Pancreas (tissue), 10 donors: ENCODE data around the gene TBC1D30. TPM values are rescaled to one million over a fixed set of nuclear protein-coding genes. Genes with fewer than 3 reads are reported as not detected.
"Not testable (repeated sequence)": the region's sequence is repeated elsewhere in the genome, so short reads cannot be mapped to it uniquely, and the experiment has no call there.

Source experiments
- ATAC-seq, 4 donors: fragments of 200-7000 bp; cut with Tn5 transposase; one replicate each; pipeline versions ENCODE4 v1.8.0 to v1.9.1; 2020; ENCODE audit warnings: mild to moderate bottlenecking in 4 of 4, moderate library complexity in 4 of 4
- DNase-seq, 6 donors: peaks; one replicate each; pipeline ENCODE4 v3.0.0-alpha.2; 2020
- FAIRE-seq: peaks from 2 replicates; lab custom pipeline; 2012; peaks lifted over from hg19 to GRCh38; lab: Jason Lieb, UNC
- H3K27ac ChIP-seq, 4 donors: fragments of 200-600 bp; sonication (generic); 1 replicate in 3 of 4; 2 replicates in 1 of 4; pipeline versions ENCODE4 v1.5.0 to v1.8.0; 2020
- H3K27me3 ChIP-seq, 4 donors: fragments of 200-600 bp; one replicate each; pipeline ENCODE4 v1.8.0; 2021
- H3K36me3 ChIP-seq, 3 donors: fragments of 200-600 bp; sonication (generic) in 1 of 3; one replicate each; pipeline versions ENCODE4 v1.5.0 to v1.8.0; 2020 to 2021
- H3K4me1 ChIP-seq, 3 donors: fragments of 200-600 bp; one replicate each; pipeline ENCODE4 v1.8.0; 2021
- H3K4me3 ChIP-seq, 4 donors: fragments of 200-600 bp; sonication (generic) in 2 of 4; one replicate each; pipeline versions ENCODE4 v1.5.0 to v1.8.0; 2020 to 2021
- H3K9me3 ChIP-seq, 4 donors: fragments of 200-600 bp; one replicate each; pipeline ENCODE4 v1.8.0; 2021
- CTCF ChIP-seq, 4 donors: fragments of 200-600 bp; sonication (generic) in 3 of 4; IDR thresholded peaks; one replicate each; pipeline versions ENCODE4 v1.5.0 to v1.8.0; 2021; ENCODE audit warnings: antibody characterized with exemption in 4 of 4
- WGBS, 2 donors: extraction: QIAGEN DNeasy Blood & Tissue Kit; methylation state at CpG; one replicate each; pipeline ENCODE4 v1.1.7; 2013; 5-methylcytosine and 5-hydroxymethylcytosine counted together
- intact Hi-C, 3 donors: fragments of 100-400 bp; cut with DNase I; formaldehyde crosslinking; loops; one replicate each; pipeline versions ENCODE4 v1.11.1 to v1.14.2; 2022
- polyA plus RNA-seq, 2 donors: library from polyadenylated mRNA; stranded (reverse); fragments of 200-250 nt; gene quantifications; one replicate each; pipeline ENCODE4 v1.2.3, GENCODE V29; 2013
- total RNA-seq, 6 donors: library from RNA; stranded (reverse); fragmentation: NEBNext Ultra II Directional in 4 of 6; extraction: Animal tissue kit (Norgen Biotek cat#: 25700) in 4 of 6; gene quantifications; one replicate each; pipeline versions ENCODE4 v1.2.1 to v1.2.4, GENCODE V29; 2021 to 2023
- donor health status: healthy with polysubstance abuse.
- donor health status: DM: no; HTN: no; CAD: no; lungs with moderate emphysema.
- donor health status: DM: no; HTN: no; CAD: no.
- donor health status: control.
- donor health status: control.
- donor health status: Bipolar disorder and iron deficiency.
- donor health status: DM: yes; HTN: yes; CAD: no.
- donor health status: DM: no; HTN: no; CAD: no.
- donor health status: DM: no; HTN: no; CAD: no.
- donor health status: DM: yes; HTN: yes; CAD: no.

The TBC1D30 gene
- total RNA-seq, result 10 to 100 TPM; 16.2 to 26.2 (median 19.2) TPM
- 1 to 10 TPM; 6.6 to 7.3 TPM for polyA plus RNA-seq

GRCh38 chr12:64824500-64825142 lies at the start of gene TBC1D30:
Gene TBC1D30, plus strand, starts transcription at chr12:64824647. Its CDS starts 233 bp downstream, at chr12:64824880.
- intact Hi-C loops, result no loop called here

GRCh38 chr12:64775147-64775736 lies 49.2 kb upstream of the TBC1D30 start:
- ATAC-seq, H3K36me3 ChIP-seq, FAIRE-seq, H3K9me3 ChIP-seq, H3K4me3 ChIP-seq, DNase-seq, intact Hi-C loops, H3K27me3 ChIP-seq, H3K27ac ChIP-seq: not testable (repeated sequence)
- peaks cover 0 to 12% (median 0%) of the 10 kb centered on the region in 3 donors for H3K4me1 ChIP-seq

More at GRCh38 chr12:64824500-64825142, at the start of gene TBC1D30:
- TF ChIP-seq CTCF (IDR thresholded peaks at IDR 0.05), result no peak
- Histone ChIP-seq H3K4me3 (peak within 1 kb of the TSS in 3 of 4 donors; percentile 5 to 43 (median 13)), H3K36me3 (no peaks in the 10 kb centered on the region), H3K9me3 (no peaks in the 10 kb centered on the region), H3K4me1 (no peaks in the 10 kb centered on the region), H3K27me3 (no peaks in the 10 kb centered on the region), H3K27ac (no peak within 1 kb of the TSS)
- FAIRE-seq, result no peak
- DNase-seq, result peak in 3 of 6 donors; percentile 31 to 78 (median 66)
- peak; percentile 10 to 79 (median 68) for ATAC-seq
- WGBS, 2 donors, result 52 to 58% methylated on average over 69 of the region's 69 CpGs

DNA sequence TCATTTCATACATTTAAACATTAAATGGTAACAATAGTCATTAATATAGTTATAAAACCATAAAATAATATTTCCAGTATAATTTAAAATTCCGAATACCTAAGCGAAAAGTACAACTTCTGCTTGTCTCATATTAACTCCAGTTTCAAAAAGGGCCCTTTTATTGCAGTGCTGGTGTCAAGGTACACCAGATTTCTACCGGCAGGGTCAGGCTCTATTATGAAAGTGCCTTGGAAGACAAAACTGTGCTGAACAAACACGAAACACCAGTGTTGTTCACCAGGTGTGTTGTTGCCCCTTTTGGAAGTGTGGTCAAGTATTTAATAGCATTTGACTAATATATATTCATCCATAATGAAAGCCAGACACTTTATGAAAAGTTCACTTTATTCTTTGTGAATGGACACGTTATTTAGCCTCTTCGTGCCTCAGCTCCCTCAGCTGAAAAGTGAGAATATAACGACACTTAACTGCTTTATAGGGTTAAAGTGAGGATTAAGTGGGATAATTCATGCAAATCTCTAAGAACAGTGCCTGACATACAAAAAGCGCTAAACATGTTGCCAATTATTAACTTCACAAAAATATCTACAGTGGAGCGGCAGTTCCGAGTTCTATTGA lies 45.0 kb upstream of the TBC1D30 start:
- WGBS, 2 donors, result 18 to 21% methylated on average over 10 of the region's 10 CpGs
- Histone ChIP-seq H3K4me1 (peaks cover 0 to 21% (median 8%) of the 10 kb centered on the region in 3 donors), H3K36me3 (no peaks in the 10 kb centered on the region), H3K4me3 (peak overlapping the region in 2 of 4 donors; percentile 82 to 92), H3K27me3 (no peaks in the 10 kb centered on the region), H3K27ac (peak overlapping the region in 2 of 4 donors; percentile 94), H3K9me3 (no peaks in the 10 kb centered on the region)
- no peak for FAIRE-seq
- ATAC-seq, result peak in 2 of 4 donors; percentile 12 to 15
- intact Hi-C loops, result no loop called here
- TF ChIP-seq CTCF (IDR thresholded peaks at IDR 0.05), result no peak
- no peak for DNase-seq

DNA sequence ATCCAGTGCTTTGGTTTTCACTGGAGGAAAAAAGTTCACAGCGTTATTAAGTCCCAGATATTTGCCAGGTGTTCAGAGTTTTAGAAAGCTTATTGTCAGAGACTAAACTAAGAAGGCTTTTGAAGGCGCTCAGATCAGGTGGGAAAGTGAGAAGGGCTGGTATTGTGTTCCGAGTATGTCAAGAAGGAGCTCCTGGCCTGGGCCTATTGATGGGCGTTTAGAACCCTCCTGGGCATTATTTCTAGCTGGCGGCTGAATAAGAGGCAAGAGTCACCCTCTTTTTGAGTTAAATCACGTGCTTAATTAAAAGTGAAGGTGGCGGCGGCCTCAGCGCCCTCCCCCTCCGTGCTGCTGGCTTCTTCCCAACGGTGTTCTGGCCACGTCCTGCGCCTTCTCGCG lies 44.3 kb upstream of the TBC1D30 start:
- intact Hi-C loops, result no loop called here
- no peak for TF ChIP-seq CTCF (IDR thresholded peaks at IDR 0.05)
- Histone ChIP-seq H3K27ac (peak overlapping the region; percentile 91 to 94 (median 92)), H3K27me3 (no peaks in the 10 kb centered on the region), H3K4me1 (peaks cover 0 to 21% (median 8%) of the 10 kb centered on the region in 3 donors), H3K4me3 (peak overlapping the region; percentile 63 to 92 (median 82)), H3K9me3 (no peaks in the 10 kb centered on the region), H3K36me3 (no peaks in the 10 kb centered on the region)
- WGBS, 2 donors, result 3% methylated on average over 15 of the region's 15 CpGs
- no peak for DNase-seq
- FAIRE-seq, result no peak
- ATAC-seq, result no peak

DNA sequence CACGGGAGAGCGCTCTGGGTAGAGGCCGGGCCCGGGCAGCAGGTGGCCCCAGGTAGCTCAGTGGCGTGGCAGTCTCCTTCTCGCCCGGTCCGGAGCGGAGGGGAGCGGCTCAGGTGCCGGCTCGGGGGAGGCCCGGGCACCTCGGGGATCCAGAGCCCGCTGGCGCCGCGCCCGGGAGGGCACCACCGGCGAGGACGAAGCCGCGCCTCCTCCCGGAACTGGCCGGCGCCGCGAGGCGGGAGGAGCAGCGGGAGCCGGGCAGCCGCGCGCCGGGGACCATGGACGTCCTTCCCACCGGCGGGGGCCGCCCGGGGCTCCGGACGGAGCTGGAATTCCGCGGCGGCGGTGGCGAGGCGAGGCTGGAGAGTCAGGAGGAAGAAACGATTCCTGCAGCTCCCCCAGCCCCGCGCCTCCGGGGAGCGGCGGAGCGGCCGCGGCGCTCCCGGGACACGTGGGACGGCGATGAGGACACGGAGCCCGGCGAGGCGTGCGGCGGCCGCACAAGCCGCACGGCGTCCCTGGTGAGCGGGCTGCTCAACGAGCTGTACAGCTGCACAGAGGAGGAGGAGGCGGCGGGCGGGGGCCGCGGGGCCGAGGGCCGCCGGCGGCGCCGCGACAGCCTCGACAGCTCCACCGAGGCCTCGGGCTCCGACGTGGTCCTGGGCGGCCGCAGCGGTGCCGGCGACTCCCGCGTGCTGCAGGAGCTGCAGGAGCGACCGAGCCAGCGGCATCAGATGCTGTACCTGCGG lies 43.7 kb upstream of the TBC1D30 start:
- FAIRE-seq, result no peak
- peak; percentile 85 to 94 (median 90) for DNase-seq
- no peaks in the 10 kb centered on the region for H3K36me3 ChIP-seq
- H3K27ac ChIP-seq, result peak overlapping the region; percentile 91 to 94 (median 92)
- no peaks in the 10 kb centered on the region for H3K27me3 ChIP-seq
- peak overlapping the region; percentile 63 to 92 (median 82) for H3K4me3 ChIP-seq
- H3K9me3 ChIP-seq, result no peaks in the 10 kb centered on the region
- 0% methylated on average over 75 to 103 of the region's 103 CpGs for WGBS, 2 donors
- peaks cover 0 to 21% (median 8%) of the 10 kb centered on the region in 3 donors for H3K4me1 ChIP-seq
- ATAC-seq, result peak; percentile 80 to 87 (median 86)
- no peak for TF ChIP-seq CTCF (IDR thresholded peaks at IDR 0.05)
- intact Hi-C loops, result no loop called here
